ENCODE measurements around the gene ALMS1.
"Not testable (repeated sequence)": the region's sequence is repeated elsewhere in the genome, so short reads cannot be mapped to it uniquely, and the experiment has no call there.

The ALMS1 gene

GRCh38 chr2:73624036-73624435, 238.4 kb downstream of the ALMS1 start:
- not testable (repeated sequence) for DNase-seq

GRCh38 chr2:73624625-73625024, 239.0 kb downstream of the ALMS1 start:
- not testable (repeated sequence) for DNase-seq

- not testable (repeated sequence) for DNase-seq
Observed at GRCh38 chr2:73626237-73626636, 240.6 kb downstream of the ALMS1 start.

GRCh38 chr2:73628493-73628892, 242.9 kb downstream of the ALMS1 start:
- DNase-seq, result not testable (repeated sequence)

- DNase-seq, result not testable (repeated sequence)
Observed at GRCh38 chr2:73630662-73631266, 245.1 kb downstream of the ALMS1 start.

- not testable (repeated sequence) for DNase-seq
Observed at GRCh38 chr2:73636977-73637376, 251.3 kb downstream of the ALMS1 start.

- DNase-seq, result no peak
Observed at GRCh38 chr2:73638429-73638828, 252.8 kb downstream of the ALMS1 start.

GRCh38 chr2:73640511-73640911, 254.9 kb downstream of the ALMS1 start:
- no peak for DNase-seq

GRCh38 chr2:73640946-73641766, 255.5 kb downstream of the ALMS1 start:
- DNase-seq, result no peak

GRCh38 chr2:73641767-73642062, 256.1 kb downstream of the ALMS1 start:
- no peak for DNase-seq

GRCh38 chr2:73642338-73643018, 256.8 kb downstream of the ALMS1 start, which contains the start of gene NAT8:
NAT8 (minus strand) TSS chr2:73642422; CDS start chr2:73641628, 794 bp downstream.
- DNase-seq, result no peak

- not testable (repeated sequence) for DNase-seq
Observed at GRCh38 chr2:73647690-73648089, 262.1 kb downstream of the ALMS1 start.

GRCh38 chr2:73651591-73652230, 266.1 kb downstream of the ALMS1 start:
- no peak for DNase-seq

GRCh38 chr2:73652348-73652747, 266.7 kb downstream of the ALMS1 start:
- DNase-seq, result no peak

GRCh38 chr2:73654175-73654574, 268.5 kb downstream of the ALMS1 start:
- no peak for DNase-seq
